ENCODE data around the gene RTP5. TPM values are rescaled to one million over a fixed set of nuclear protein-coding genes. Genes with fewer than 3 reads are reported as not detected.

Gene RTP5
- total and polyA plus RNA-seq, 2 experiments from 2014 or later, result not detected

- Histone ChIP-seq H3K4me2 (no peak overlapping the region), H2AFZ (no peak overlapping the region), H3K4me1 (ENCODE audit: insufficient read depth) (no peaks in the 10 kb centered on the region), H3K27me3 (peaks cover 11% of the 10 kb centered on the region), H3K79me2 (no peaks in the 10 kb centered on the region), H3K36me3 (replicated peaks; ENCODE audit: insufficient read depth, low read depth) (no peaks in the 10 kb centered on the region), H3K9me2 (replicated peaks; ENCODE audit: insufficient read depth) (no peaks in the 10 kb centered on the region), H4K20me1 (ENCODE audit: insufficient read depth, poor library complexity, severe bottlenecking) (no peaks in the 10 kb centered on the region), H3K9me3 (ENCODE audit: low read depth) (no peaks in the 10 kb centered on the region), H3K4me3 (no peak overlapping the region), H3K27ac (no peak overlapping the region)
- WGBS (ENCODE audit: low lambda C conversion rate, missing lambda C conversion rate), result 84% methylated on average over 11 of the region's 11 CpGs
- TF ChIP-seq EZH2 (IDR thresholded peaks at IDR 0.05; ENCODE audit: borderline replicate concordance) (no peak), EZH2phosphoT487 (IDR thresholded peaks at IDR 0.05; ENCODE audit: low read depth, severe bottlenecking, unreplicated experiment) (no peak)
- TF ChIP-seq, protein P1, sequence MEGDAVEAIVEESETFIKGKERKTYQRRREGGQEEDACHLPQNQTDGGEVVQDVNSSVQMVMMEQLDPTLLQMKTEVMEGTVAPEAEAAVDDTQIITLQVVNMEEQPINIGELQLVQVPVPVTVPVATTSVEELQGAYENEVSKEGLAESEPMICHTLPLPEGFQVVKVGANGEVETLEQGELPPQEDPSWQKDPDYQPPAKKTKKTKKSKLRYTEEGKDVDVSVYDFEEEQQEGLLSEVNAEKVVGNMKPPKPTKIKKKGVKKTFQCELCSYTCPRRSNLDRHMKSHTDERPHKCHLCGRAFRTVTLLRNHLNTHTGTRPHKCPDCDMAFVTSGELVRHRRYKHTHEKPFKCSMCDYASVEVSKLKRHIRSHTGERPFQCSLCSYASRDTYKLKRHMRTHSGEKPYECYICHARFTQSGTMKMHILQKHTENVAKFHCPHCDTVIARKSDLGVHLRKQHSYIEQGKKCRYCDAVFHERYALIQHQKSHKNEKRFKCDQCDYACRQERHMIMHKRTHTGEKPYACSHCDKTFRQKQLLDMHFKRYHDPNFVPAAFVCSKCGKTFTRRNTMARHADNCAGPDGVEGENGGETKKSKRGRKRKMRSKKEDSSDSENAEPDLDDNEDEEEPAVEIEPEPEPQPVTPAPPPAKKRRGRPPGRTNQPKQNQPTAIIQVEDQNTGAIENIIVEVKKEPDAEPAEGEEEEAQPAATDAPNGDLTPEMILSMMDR (IDR thresholded peaks at IDR 0.05; ENCODE audit: poor library complexity), result no peak
- DNase-seq (ENCODE audit: low spot score), result no peak
Measured at GRCh38 chr2:241842067-241842415, 27.5 kb upstream of the RTP5 start.

- Histone ChIP-seq H3K27me3 (peaks cover 7% of the 10 kb centered on the region), H4K20me1 (ENCODE audit: insufficient read depth, poor library complexity, severe bottlenecking) (no peaks in the 10 kb centered on the region), H3K4me3 (no peak overlapping the region), H3K79me2 (no peaks in the 10 kb centered on the region), H3K36me3 (replicated peaks; ENCODE audit: insufficient read depth, low read depth) (no peaks in the 10 kb centered on the region), H3K27ac (no peak overlapping the region), H3K4me1 (ENCODE audit: insufficient read depth) (no peaks in the 10 kb centered on the region), H3K9me2 (replicated peaks; ENCODE audit: insufficient read depth) (no peaks in the 10 kb centered on the region), H2AFZ (no peak overlapping the region), H3K9me3 (ENCODE audit: low read depth) (no peaks in the 10 kb centered on the region), H3K4me2 (no peak overlapping the region)
- TF ChIP-seq EZH2 (IDR thresholded peaks at IDR 0.05; ENCODE audit: borderline replicate concordance) (no peak), EZH2phosphoT487 (IDR thresholded peaks at IDR 0.05; ENCODE audit: low read depth, severe bottlenecking, unreplicated experiment) (no peak)
- TF ChIP-seq, protein P1 (IDR thresholded peaks at IDR 0.05; ENCODE audit: poor library complexity), result no peak
- 83% methylated on average over 29 of the region's 29 CpGs for WGBS (ENCODE audit: low lambda C conversion rate, missing lambda C conversion rate)
- peak; percentile 24 for DNase-seq (ENCODE audit: low spot score)
Measured at GRCh38 chr2:241842620-241843211, 26.8 kb upstream of the RTP5 start.

GRCh38 chr2:241843321-241844065 is 26.0 kb upstream of the RTP5 start:
- no peak for DNase-seq (ENCODE audit: low spot score)
- no peak overlapping the region for H3K27ac ChIP-seq
- no peaks in the 10 kb centered on the region for H3K9me2 ChIP-seq (replicated peaks; ENCODE audit: insufficient read depth)
- 93% methylated on average over 24 of the region's 52 CpGs for WGBS (ENCODE audit: low lambda C conversion rate, missing lambda C conversion rate)
- H3K4me2 ChIP-seq, result peak overlapping the region; percentile 76
- no peaks in the 10 kb centered on the region for H3K9me3 ChIP-seq (ENCODE audit: low read depth)
- H3K4me1 ChIP-seq (ENCODE audit: insufficient read depth), result no peaks in the 10 kb centered on the region
- peaks cover 5% of the 10 kb centered on the region for H3K27me3 ChIP-seq
- H4K20me1 ChIP-seq (ENCODE audit: insufficient read depth, poor library complexity, severe bottlenecking), result no peaks in the 10 kb centered on the region
- no peaks in the 10 kb centered on the region for H3K36me3 ChIP-seq (replicated peaks; ENCODE audit: insufficient read depth, low read depth)
- no peak overlapping the region for H3K4me3 ChIP-seq
- no peaks in the 10 kb centered on the region for H3K79me2 ChIP-seq
- TF ChIP-seq EZH2phosphoT487 (IDR thresholded peaks at IDR 0.05; ENCODE audit: low read depth, severe bottlenecking, unreplicated experiment) (no peak), EZH2 (IDR thresholded peaks at IDR 0.05; ENCODE audit: borderline replicate concordance) (no peak)
- TF ChIP-seq, protein P1 (IDR thresholded peaks at IDR 0.05; ENCODE audit: poor library complexity), result no peak
- no peak overlapping the region for H2AFZ ChIP-seq
